Peyer's patch (tissue), 4 donors: ENCODE measurements around the gene PPY.

Source experiments
- POLR2A ChIP-seq, 2 donors: fragments of 450-650 bp; IDR thresholded peaks; one replicate each; pipeline ENCODE4 v1.5.1; 2017; ENCODE audit warnings: antibody characterized with exemption in 2 of 2, mild to moderate bottlenecking in 2 of 2, moderate library complexity in 2 of 2
- TF ChIP-seq, protein P1 (sequence below), 6 experiments: fragments of 450-650 bp in 4 of 6; fragments of 200-600 bp in 2 of 6; sonication (generic) in 1 of 6; IDR thresholded peaks; one replicate each; pipeline ENCODE4 v1.5.1; 2017 to 2019; ENCODE audit warnings: antibody characterized with exemption in 6 of 6, mild to moderate bottlenecking in 3 of 6, moderate library complexity in 1 of 6

DNA sequence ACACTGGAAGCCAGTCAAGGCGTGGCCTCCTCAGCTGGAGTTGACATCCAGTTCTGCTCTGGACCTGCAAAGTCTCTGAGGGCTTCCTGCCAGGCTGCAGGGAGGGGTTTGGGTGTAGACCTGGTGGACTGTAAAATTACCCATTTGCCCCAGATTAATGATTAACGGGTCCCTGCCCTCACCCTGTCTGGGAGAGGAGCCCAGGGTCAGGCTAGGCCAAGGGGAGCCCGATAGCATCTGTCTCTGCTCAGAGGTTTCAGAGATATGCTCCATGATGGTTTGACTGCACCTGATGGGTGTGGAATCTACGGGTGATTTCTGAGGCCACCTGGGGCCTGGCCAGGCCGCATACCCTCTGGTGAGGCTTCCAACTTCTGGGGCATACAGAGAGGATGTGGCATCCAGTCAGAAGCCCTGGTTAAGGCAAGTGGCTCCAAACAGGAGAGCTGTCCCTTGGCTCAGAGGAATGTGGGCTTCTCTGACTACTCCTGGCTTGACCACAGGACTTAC, 11.2 kb downstream of the PPY start:
- TF ChIP-seq, protein P1, sequence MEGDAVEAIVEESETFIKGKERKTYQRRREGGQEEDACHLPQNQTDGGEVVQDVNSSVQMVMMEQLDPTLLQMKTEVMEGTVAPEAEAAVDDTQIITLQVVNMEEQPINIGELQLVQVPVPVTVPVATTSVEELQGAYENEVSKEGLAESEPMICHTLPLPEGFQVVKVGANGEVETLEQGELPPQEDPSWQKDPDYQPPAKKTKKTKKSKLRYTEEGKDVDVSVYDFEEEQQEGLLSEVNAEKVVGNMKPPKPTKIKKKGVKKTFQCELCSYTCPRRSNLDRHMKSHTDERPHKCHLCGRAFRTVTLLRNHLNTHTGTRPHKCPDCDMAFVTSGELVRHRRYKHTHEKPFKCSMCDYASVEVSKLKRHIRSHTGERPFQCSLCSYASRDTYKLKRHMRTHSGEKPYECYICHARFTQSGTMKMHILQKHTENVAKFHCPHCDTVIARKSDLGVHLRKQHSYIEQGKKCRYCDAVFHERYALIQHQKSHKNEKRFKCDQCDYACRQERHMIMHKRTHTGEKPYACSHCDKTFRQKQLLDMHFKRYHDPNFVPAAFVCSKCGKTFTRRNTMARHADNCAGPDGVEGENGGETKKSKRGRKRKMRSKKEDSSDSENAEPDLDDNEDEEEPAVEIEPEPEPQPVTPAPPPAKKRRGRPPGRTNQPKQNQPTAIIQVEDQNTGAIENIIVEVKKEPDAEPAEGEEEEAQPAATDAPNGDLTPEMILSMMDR (IDR thresholded peaks at IDR 0.05), result no peak
- TF ChIP-seq POLR2A (IDR thresholded peaks at IDR 0.05), result no peak
